OCI-LY3 (cell line): ENCODE data around the gene SPDYC.

Experiments used
- H2AFZ ChIP-seq: fragments of 200-600, 300-600 bp; shearing (Covaris generic); 2 replicates; pipeline ENCODE4 v1.6.0; 2014; ENCODE audit warnings: antibody characterized with exemption, low read depth, low read length
- H3K27ac ChIP-seq: fragments of 200-600, 300-600 bp; sonication (generic); 2 replicates; pipeline ENCODE4 v1.5.1; 2014; ENCODE audit warnings: mild to moderate bottlenecking, low read length, moderate library complexity, mixed read lengths
- H3K27me3 ChIP-seq: fragments of 200-600, 300-600 bp; sonication (generic); 2 replicates; pipeline ENCODE4 v1.6.1; 2014; ENCODE audit warnings: low read depth, low read length, mixed read lengths
- H3K36me3 ChIP-seq: fragments of 200-600, 300-600 bp; sonication (generic); replicated peaks from 2 replicates; pipeline ENCODE3; 2014; ENCODE audit warnings: low read depth, low read length, mixed read lengths
- H3K4me1 ChIP-seq: fragments of 300-600, 200-600 bp; sonication (generic); 2 replicates; pipeline ENCODE4 v1.6.1; 2014; ENCODE audit warnings: low read length, mixed read lengths
- H3K4me2 ChIP-seq: fragments of 200-600, 300-600 bp; sonication (generic); 2 replicates; pipeline ENCODE4 v1.6.1; 2014; ENCODE audit warnings: low read length, mixed read lengths
- H3K4me3 ChIP-seq: fragments of 300-600, 200-600 bp; sonication (generic); 2 replicates; pipeline ENCODE4 v1.5.1; 2014; ENCODE audit warnings: antibody characterized with exemption, mild to moderate bottlenecking, low read length, moderate library complexity
- H3K79me2 ChIP-seq: fragments of 300-600, 200-600 bp; shearing (Covaris generic); 2 replicates; pipeline ENCODE4 v1.6.1; 2014; ENCODE audit warnings: mild to moderate bottlenecking, low read length, mixed read lengths
- H3K9ac ChIP-seq: fragments of 300-600, 200-600 bp; shearing (Covaris generic); 2 replicates; pipeline ENCODE4 v1.6.0; 2014; ENCODE audit warnings: mild to moderate bottlenecking, low read length, moderate library complexity
- H3K9me3 ChIP-seq: fragments of 200-600, 300-600 bp; shearing (Covaris generic); 2 replicates; pipeline ENCODE4 v1.6.1; 2014; ENCODE audit warnings: low read length, mixed read lengths; ENCODE audit not compliant: insufficient read depth
- H4K20me1 ChIP-seq: fragments of 200-600, 300-600 bp; sonication (generic); 2 replicates; pipeline ENCODE4 v1.6.1; 2016; ENCODE audit warnings: low read length, mixed read lengths; ENCODE audit not compliant: insufficient read depth
- EZH2phosphoT487 ChIP-seq: fragments of 200-600 bp; shearing (Covaris generic); IDR thresholded peaks from 2 replicates; pipeline ENCODE4 v1.6.1; 2018; ENCODE audit warnings: antibody characterized with exemption, mixed run types, low read depth
- TF ChIP-seq, protein P1 (sequence below): fragments of 200-600, 300-600 bp; sonication (generic); IDR thresholded peaks from 2 replicates; pipeline ENCODE4 v1.5.1; 2014; ENCODE audit warnings: antibody characterized with exemption, low read length, low read depth

Gene SPDYC

DNA sequence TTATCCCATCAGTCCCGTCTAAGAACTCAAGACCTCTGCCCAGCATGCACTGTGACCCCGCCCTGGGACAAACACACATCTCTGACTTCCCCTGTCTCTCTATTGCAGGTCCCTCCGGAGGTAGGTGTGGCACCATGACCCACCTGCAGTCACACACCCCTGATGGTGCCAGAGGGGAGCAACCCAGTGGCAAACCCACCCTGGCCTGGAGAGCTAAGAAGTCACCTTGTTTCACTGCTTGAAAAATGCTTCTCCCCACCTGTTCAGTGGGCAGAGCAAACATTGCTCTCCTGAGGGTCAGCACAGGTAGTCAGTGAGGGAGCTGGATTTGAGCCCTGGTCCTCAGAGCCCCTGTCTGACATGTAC lies 35.6 kb downstream of the SPDYC start:
- TF ChIP-seq, protein P1, sequence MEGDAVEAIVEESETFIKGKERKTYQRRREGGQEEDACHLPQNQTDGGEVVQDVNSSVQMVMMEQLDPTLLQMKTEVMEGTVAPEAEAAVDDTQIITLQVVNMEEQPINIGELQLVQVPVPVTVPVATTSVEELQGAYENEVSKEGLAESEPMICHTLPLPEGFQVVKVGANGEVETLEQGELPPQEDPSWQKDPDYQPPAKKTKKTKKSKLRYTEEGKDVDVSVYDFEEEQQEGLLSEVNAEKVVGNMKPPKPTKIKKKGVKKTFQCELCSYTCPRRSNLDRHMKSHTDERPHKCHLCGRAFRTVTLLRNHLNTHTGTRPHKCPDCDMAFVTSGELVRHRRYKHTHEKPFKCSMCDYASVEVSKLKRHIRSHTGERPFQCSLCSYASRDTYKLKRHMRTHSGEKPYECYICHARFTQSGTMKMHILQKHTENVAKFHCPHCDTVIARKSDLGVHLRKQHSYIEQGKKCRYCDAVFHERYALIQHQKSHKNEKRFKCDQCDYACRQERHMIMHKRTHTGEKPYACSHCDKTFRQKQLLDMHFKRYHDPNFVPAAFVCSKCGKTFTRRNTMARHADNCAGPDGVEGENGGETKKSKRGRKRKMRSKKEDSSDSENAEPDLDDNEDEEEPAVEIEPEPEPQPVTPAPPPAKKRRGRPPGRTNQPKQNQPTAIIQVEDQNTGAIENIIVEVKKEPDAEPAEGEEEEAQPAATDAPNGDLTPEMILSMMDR: no peak
- TF ChIP-seq EZH2phosphoT487: no peak
- Histone ChIP-seq H3K79me2 (no peaks in the 10 kb centered on the region), H3K4me2 (no peak overlapping the region), H3K9me3 (no peaks in the 10 kb centered on the region), H3K27me3 (no peaks in the 10 kb centered on the region), H2AFZ (no peak overlapping the region), H3K36me3 (peaks cover 18% of the 10 kb centered on the region), H4K20me1 (no peaks in the 10 kb centered on the region), H3K9ac (no peak overlapping the region), H3K4me3 (no peak overlapping the region), H3K27ac (no peak overlapping the region), H3K4me1 (peaks cover 6% of the 10 kb centered on the region)

DNA sequence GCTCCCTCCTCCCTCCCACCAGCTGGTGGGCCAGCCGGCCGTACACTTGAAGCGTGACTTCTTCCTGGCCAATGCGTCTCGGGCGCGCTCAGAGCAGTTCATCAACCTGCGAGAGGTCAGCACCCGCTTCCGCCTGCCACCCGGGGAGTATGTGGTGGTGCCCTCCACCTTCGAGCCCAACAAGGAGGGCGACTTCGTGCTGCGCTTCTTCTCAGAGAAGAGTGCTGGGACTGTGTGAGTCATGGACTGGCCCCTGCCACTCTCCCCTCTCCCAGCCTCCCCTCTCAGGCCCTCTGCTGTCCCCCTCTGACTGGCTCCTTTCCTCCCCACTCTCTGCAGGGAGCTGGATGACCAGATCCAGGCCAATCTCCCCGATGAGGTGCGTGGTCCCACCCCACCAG lies 36.4 kb downstream of the SPDYC start:
- no peaks in the 10 kb centered on the region for H4K20me1 ChIP-seq
- H2AFZ ChIP-seq: no peak overlapping the region
- no peak overlapping the region for H3K4me2 ChIP-seq
- TF ChIP-seq, protein P1: no peak
- no peak for TF ChIP-seq EZH2phosphoT487
- no peak overlapping the region for H3K9ac ChIP-seq
- H3K4me1 ChIP-seq: peaks cover 6% of the 10 kb centered on the region
- peaks cover 27% of the 10 kb centered on the region for H3K36me3 ChIP-seq
- no peaks in the 10 kb centered on the region for H3K27me3 ChIP-seq
- no peak overlapping the region for H3K4me3 ChIP-seq
- no peak overlapping the region for H3K27ac ChIP-seq
- H3K9me3 ChIP-seq: no peaks in the 10 kb centered on the region
- H3K79me2 ChIP-seq: no peaks in the 10 kb centered on the region

DNA sequence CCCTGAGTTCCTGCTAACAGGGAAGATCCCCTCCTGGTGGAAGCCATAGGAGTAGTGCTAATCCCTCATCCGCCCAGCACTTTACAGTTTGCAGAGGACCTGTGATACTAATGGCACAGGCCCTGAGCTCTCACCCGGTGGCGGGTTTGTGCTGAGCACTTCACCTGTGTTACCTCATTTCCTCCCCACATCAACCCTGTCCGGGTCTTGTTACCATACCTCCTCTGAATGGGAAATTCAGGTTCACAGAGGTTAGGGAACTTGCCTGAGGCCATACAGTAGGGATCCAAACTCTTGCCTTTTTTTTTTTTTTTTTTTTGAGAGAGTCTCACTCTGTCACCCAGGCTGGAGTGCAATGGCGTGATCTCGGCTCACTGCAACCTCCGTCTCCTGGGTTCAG lies 36.9 kb downstream of the SPDYC start:
- Histone ChIP-seq H3K4me1 (peaks cover 6% of the 10 kb centered on the region), H3K9me3 (no peaks in the 10 kb centered on the region), H3K4me3 (no peak overlapping the region), H3K4me2 (no peak overlapping the region), H3K27ac (no peak overlapping the region), H2AFZ (no peak overlapping the region), H3K36me3 (peaks cover 30% of the 10 kb centered on the region), H4K20me1 (no peaks in the 10 kb centered on the region), H3K79me2 (no peaks in the 10 kb centered on the region), H3K9ac (no peak overlapping the region), H3K27me3 (no peaks in the 10 kb centered on the region)
- TF ChIP-seq EZH2phosphoT487: no peak
- TF ChIP-seq, protein P1: no peak

DNA sequence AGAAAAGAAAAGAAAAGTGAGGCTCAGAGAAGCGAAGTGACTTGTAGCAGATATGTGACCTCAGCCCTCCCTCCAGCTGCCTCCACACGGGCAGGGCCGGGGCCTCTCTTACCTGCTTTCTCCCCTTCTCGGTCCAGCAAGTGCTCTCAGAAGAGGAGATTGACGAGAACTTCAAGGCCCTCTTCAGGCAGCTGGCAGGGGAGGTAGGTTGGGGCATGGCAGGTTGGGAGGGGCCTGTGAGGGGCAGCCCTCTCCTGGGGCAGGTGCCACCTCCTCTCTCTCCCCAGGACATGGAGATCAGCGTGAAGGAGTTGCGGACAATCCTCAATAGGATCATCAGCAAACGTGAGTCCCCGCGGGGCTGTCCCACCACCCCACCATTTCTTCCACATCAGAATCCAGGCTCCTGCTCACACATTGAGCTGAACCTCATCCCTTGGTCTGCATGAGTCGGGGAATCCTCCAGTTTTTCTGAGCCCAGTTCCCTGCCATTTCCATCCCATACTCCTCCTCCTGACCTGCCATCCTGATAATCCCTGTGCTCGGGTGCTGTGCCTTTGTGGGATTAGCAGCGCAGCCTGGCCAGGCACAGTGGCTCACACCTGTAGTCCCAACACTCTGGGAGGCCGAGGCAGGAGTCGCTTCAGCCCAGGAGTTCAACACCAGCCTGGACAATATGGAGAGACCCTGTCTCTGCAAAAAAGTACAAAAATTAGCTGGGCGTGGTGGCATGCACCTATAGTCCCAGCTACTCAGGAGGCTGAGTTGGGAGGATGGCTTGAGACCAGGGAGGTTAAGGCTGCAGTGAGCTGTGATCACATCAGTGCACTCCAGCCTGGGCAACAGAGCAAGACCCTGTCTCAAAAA lies 38.1 kb downstream of the SPDYC start:
- Histone ChIP-seq H3K4me1 (peaks cover 6% of the 10 kb centered on the region), H3K4me2 (no peak overlapping the region), H3K27ac (no peak overlapping the region), H3K36me3 (peaks cover 30% of the 10 kb centered on the region), H3K27me3 (no peaks in the 10 kb centered on the region), H3K4me3 (no peak overlapping the region), H2AFZ (no peak overlapping the region), H4K20me1 (no peaks in the 10 kb centered on the region), H3K9ac (no peak overlapping the region), H3K9me3 (no peaks in the 10 kb centered on the region), H3K79me2 (no peaks in the 10 kb centered on the region)
- TF ChIP-seq, protein P1: no peak
- TF ChIP-seq EZH2phosphoT487: no peak
